K562 (cell line): Measurements from ENCODE around the gene LMAN2. TPM values are rescaled to one million over a fixed set of nuclear protein-coding genes. Genes with fewer than 3 reads are reported as not detected.

Source experiments
- ATF1 ChIP-seq, 2 experiments: fragments of 450-650 bp in 1 of 2; IDR thresholded peaks; 2 replicates each; pipeline ENCODE4 v1.6.1; 2016; ENCODE audit warnings: missing compliant biosample characterization in 1 of 2, missing genetic modification characterization in 1 of 2
- ATF3 ChIP-seq, 2 experiments: fragments of 450-650 bp in 1 of 2; sonication (generic) in 1 of 2; formaldehyde crosslinking in 1 of 2; IDR thresholded peaks in 1 of 2; conservative IDR thresholded peaks in 1 of 2; 2 replicates each; pipeline versions ENCODE4 v1.6.1 to v1.8.1; 2016 to 2023; ENCODE audit warnings: mild to moderate bottlenecking in 2 of 2, moderate library complexity in 2 of 2, inconsistent platforms in 1 of 2, missing genetic modification reagents in 1 of 2
- BRF1 ChIP-seq: IDR thresholded peaks from 3 replicates; pipeline ENCODE4 v1.6.1; 2011; ENCODE audit warnings: borderline replicate concordance, mild to moderate bottlenecking; ENCODE audit not compliant: insufficient read length; ENCODE audit errors: extremely low read depth
- CBFA2T2 ChIP-seq: fragments of 450-650 bp; conservative IDR thresholded peaks from 2 replicates; pipeline ENCODE4 v1.6.1; 2017; ENCODE audit warnings: mild to moderate bottlenecking
- DDX20 ChIP-seq: fragments of 450-650 bp; IDR thresholded peaks from 2 replicates; pipeline ENCODE4 v1.6.1; 2016; ENCODE audit warnings: missing genetic modification characterization, low read depth, mild to moderate bottlenecking, missing compliant biosample characterization, moderate library complexity
- E2F5 ChIP-seq: sonication (generic); formaldehyde crosslinking; IDR thresholded peaks from 2 replicates; pipeline ENCODE4 v1.8.0; 2022; ENCODE audit warnings: mild to moderate bottlenecking, missing genetic modification reagents
- ELK3 ChIP-seq: fragments of 450-650 bp; formaldehyde crosslinking; IDR thresholded peaks from 2 replicates; pipeline ENCODE4 v1.4.0; 2020; ENCODE audit warnings: mild to moderate bottlenecking
- MXD1 ChIP-seq: fragments of 250-450 bp; sonication (Bioruptor Pico); IDR thresholded peaks from 2 replicates; pipeline ENCODE4 v1.8.0; 2021; ENCODE audit warnings: borderline replicate concordance, mild to moderate bottlenecking, moderate library complexity; ENCODE audit not compliant: poor library complexity, severe bottlenecking
- POLR2AphosphoS2 ChIP-seq: IDR thresholded peaks from 2 replicates; pipeline ENCODE4 v1.6.1; 2012; ENCODE audit warnings: low read length, improper control_type of control experiment
- RBM14 ChIP-seq: fragments of 200-400 bp; formaldehyde crosslinking; IDR thresholded peaks from 2 replicates; pipeline ENCODE4 v1.6.1; 2018; ENCODE audit warnings: low read depth, mild to moderate bottlenecking, low read length, moderate library complexity, borderline replicate concordance; ENCODE audit not compliant: insufficient read depth
- ZC3H8 ChIP-seq: fragments of 450-650 bp; IDR thresholded peaks from 2 replicates; pipeline ENCODE4 v1.6.1; 2017
- ZNF239 ChIP-seq: fragments of 250-450 bp; sonication (Bioruptor Pico); IDR thresholded peaks from 2 replicates; pipeline ENCODE4 v1.4.0; 2020; ENCODE audit warnings: mild to moderate bottlenecking
- polyA plus RNA-seq, 8 experiments: library from polyadenylated mRNA; depleted of rRNA in 4 of 8; stranded (reverse) in 5 of 8; unstranded in 3 of 8; fragments of >200 nt; fragmentation: Nextera tagmentation in 2 of 8; fragmentation: Illumina TruSeq in 1 of 8; extraction: Ambion mirVana in 2 of 8; extraction: Trizol in 1 of 8; gene quantifications; 2 replicates each; pipeline versions ENCODE4 v1.2.1 to v1.2.3, GENCODE V29; 2011 to 2014; ENCODE audit warnings: inconsistent platforms in 1 of 8, missing spikeins in 1 of 8
- total RNA-seq, 7 experiments: library from RNA; depleted of rRNA in 6 of 7; stranded (reverse); fragments of >200 nt in 6 of 7; fragmentation: Illumina TruSeq in 2 of 7; extraction: Trizol in 2 of 7; gene quantifications; 2 replicates each; pipeline versions ENCODE4 v1.2.1 to v1.2.3, GENCODE V29; 2011 to 2021; ENCODE audit warnings: low replicate concordance in 1 of 7
- TF ChIP-seq, protein P1 (sequence below): fragments of 450-650 bp; IDR thresholded peaks from 2 replicates; pipeline ENCODE4 v1.6.1; 2016; ENCODE audit warnings: low read depth

The LMAN2 gene
- total and polyA plus RNA-seq, 9 of the 15 experiments (the other 6 are each of a cell fraction or from before 2014, with no cell fraction given): 2.7 to 254 (median 136) TPM

DNA sequence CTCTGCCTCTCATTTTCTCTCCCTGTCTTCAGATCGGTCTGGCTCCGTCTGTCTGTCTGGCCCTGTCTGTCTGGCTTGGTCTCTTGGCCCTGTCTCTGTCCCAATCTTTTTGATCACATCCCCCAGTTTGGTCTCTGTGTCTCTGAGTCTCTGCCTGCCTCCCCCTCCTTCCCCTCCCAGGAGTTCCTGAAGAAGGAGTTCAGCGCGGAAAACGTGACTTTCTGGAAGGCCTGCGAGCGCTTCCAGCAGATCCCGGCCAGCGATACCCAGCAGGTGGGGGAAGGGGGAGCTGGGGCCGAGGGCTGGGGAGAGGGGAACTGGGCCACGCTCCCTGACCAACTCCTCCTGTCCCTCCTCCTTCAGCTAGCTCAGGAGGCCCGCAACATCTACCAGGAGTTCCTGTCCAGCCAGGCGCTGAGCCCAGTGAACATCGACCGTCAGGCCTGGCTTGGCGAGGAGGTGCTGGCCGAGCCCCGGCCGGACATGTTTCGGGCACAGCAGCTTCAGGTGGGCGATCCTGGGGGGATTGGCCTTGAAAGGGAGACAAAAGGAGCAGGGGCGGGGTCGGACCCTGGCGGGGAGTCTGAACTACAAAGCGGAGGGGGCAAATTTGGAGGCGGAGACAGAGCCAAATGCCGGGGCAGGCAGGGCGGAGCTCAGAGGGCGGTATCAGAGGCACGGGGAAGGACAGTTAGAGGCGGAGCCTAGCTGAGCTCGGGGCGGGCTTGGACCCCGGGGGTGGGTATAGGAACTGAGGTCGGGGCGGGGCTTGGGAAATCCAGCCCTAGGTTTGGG is 15.3 kb upstream of the LMAN2 start (continued):
- TF ChIP-seq ATF3 (IDR thresholded peaks at IDR 0.05) (no peak), ATF3 (CRISPR knock-in tag; conservative IDR thresholded peaks at IDR 0.05) (no peak), DDX20 (tag) (no peak), ZC3H8 (no peak), MXD1 (no peak), BRF1 (no peak), E2F5 (CRISPR knock-in tag) (0 out of 2 replicates have a peak, but pooled peaks have one; percentile 25), POLR2AphosphoS2 (0 out of 2 replicates have a peak, but pooled peaks have one; percentile 42), ELK3 (no peak), ZNF239 (CRISPR knock-in tag) (no peak), CBFA2T2 (no peak), RBM14 (no peak), ATF1 (CRISPR knock-in tag; IDR thresholded peaks at IDR 0.05) (no peak), ATF1 (tag; IDR thresholded peaks at IDR 0.05) (no peak)
- TF ChIP-seq, protein P1, sequence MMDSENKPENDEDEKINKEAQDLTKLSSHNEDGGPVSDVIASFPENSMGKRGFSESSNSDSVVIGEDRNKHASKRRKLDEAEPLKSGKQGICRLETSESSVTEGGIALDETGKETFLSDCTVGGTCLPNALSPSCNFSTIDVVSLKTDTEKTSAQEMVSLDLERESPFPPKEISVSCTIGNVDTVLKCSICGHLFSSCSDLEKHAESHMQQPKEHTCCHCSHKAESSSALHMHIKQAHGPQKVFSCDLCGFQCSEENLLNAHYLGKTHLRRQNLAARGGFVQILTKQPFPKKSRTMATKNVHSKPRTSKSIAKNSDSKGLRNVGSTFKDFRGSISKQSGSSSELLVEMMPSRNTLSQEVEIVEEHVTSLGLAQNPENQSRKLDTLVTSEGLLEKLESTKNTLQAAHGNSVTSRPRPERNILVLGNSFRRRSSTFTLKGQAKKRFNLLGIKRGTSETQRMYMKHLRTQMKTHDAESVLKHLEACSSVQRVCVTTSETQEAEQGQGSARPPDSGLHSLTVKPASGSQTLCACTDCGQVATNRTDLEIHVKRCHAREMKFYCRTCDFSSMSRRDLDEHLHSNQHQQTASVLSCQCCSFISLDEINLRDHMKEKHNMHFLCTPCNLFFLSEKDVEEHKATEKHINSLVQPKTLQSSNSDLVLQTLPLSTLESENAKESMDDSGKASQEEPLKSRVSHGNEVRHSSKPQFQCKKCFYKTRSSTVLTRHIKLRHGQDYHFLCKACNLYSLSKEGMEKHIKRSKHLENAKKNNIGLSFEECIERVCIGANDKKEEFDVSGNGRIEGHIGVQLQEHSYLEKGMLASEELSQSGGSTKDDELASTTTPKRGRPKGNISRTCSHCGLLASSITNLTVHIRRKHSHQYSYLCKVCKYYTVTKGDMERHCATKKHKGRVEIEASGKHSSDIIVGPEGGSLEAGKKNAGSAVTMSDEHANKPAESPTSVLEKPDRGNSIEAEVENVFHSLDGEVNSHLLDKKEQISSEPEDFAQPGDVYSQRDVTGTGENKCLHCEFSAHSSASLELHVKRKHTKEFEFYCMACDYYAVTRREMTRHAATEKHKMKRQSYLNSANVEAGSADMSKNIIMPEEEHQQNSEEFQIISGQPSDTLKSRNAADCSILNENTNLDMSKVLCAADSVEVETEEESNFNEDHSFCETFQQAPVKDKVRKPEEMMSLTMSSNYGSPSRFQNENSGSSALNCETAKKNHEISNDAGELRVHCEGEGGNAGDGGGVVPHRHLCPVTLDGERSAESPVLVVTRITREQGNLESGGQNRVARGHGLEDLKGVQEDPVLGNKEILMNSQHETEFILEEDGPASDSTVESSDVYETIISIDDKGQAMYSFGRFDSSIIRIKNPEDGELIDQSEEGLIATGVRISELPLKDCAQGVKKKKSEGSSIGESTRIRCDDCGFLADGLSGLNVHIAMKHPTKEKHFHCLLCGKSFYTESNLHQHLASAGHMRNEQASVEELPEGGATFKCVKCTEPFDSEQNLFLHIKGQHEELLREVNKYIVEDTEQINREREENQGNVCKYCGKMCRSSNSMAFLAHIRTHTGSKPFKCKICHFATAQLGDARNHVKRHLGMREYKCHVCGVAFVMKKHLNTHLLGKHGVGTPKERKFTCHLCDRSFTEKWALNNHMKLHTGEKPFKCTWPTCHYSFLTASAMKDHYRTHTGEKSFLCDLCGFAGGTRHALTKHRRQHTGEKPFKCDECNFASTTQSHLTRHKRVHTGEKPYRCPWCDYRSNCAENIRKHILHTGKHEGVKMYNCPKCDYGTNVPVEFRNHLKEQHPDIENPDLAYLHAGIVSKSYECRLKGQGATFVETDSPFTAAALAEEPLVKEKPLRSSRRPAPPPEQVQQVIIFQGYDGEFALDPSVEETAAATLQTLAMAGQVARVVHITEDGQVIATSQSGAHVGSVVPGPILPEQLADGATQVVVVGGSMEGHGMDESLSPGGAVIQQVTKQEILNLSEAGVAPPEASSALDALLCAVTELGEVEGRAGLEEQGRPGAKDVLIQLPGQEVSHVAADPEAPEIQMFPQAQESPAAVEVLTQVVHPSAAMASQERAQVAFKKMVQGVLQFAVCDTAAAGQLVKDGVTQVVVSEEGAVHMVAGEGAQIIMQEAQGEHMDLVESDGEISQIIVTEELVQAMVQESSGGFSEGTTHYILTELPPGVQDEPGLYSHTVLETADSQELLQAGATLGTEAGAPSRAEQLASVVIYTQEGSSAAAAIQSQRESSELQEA: no peak
